Measurements from ENCODE around the gene PDGFRA. TPM values are rescaled to one million over a fixed set of nuclear protein-coding genes. Genes with fewer than 3 reads are reported as not detected.

PDGFRA gene
- total and polyA plus RNA-seq, 2 donors (not counting 1 experiment from before 2014, with no cell fraction given) = 284 to 363 TPM

DNA sequence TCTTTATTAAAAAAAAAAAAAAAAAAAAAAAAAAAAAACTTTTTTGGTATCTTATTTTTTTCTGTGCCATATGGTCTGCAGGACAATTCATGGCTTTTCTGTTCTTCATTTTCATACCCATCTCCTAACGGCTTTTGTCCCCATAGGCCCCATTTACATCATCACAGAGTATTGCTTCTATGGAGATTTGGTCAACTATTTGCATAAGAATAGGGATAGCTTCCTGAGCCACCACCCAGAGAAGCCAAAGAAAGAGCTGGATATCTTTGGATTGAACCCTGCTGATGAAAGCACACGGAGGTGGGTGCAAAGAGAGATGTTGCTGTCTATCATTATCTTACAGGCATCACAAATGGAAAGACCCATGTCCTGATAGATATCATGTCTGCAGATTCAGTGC lies 49.1 kb downstream of the PDGFRA start:
- no peak overlapping the region for H3K4me3 ChIP-seq (replicated peaks in 1 of 4; ENCODE audit: control extremely low read depth in 1 of 4, insufficient read depth in 1 of 4, low read depth in 3 of 4, low read length in 4 of 4)
- TF ChIP-seq, protein P1, sequence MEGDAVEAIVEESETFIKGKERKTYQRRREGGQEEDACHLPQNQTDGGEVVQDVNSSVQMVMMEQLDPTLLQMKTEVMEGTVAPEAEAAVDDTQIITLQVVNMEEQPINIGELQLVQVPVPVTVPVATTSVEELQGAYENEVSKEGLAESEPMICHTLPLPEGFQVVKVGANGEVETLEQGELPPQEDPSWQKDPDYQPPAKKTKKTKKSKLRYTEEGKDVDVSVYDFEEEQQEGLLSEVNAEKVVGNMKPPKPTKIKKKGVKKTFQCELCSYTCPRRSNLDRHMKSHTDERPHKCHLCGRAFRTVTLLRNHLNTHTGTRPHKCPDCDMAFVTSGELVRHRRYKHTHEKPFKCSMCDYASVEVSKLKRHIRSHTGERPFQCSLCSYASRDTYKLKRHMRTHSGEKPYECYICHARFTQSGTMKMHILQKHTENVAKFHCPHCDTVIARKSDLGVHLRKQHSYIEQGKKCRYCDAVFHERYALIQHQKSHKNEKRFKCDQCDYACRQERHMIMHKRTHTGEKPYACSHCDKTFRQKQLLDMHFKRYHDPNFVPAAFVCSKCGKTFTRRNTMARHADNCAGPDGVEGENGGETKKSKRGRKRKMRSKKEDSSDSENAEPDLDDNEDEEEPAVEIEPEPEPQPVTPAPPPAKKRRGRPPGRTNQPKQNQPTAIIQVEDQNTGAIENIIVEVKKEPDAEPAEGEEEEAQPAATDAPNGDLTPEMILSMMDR (conservative IDR thresholded peaks at IDR 0.05 in 1 of 2, IDR thresholded peaks at IDR 0.05 in 1 of 2; ENCODE audit: low read depth in 1 of 2, low read length in 2 of 2) = no peak
- TF ChIP-seq EZH2 (IDR thresholded peaks at IDR 0.05; ENCODE audit: low read length, missing control alignments) = no peak
- no peaks in the 10 kb centered on the region for H3K9me3 ChIP-seq (ENCODE audit: control insufficient read depth, insufficient read depth, low read depth, low read length)
- no peaks in the 10 kb centered on the region for H4K20me1 ChIP-seq (ENCODE audit: control insufficient read depth, extremely low read depth, insufficient read depth, low read length)
- H3K27ac ChIP-seq (ENCODE audit: insufficient read depth, low read length) = peak overlapping the region; percentile 30
- peaks cover 20% of the 10 kb centered on the region for H3K4me1 ChIP-seq (ENCODE audit: control insufficient read depth, extremely low read depth, insufficient read depth, low read length)
- peaks cover 16% of the 10 kb centered on the region for H3K79me2 ChIP-seq (ENCODE audit: control insufficient read depth, insufficient read depth, low read length)
- no peak overlapping the region for H3K4me2 ChIP-seq (ENCODE audit: extremely low read depth, insufficient read depth, low read length)
- no peak overlapping the region for H3K9ac ChIP-seq (ENCODE audit: insufficient read depth, low read length)
- DNase-seq (ENCODE audit: low read depth in 2 of 2) = no peak
- H3K36me3 ChIP-seq (ENCODE audit: control insufficient read depth, insufficient read depth, low read length) = peaks cover 36% of the 10 kb centered on the region
- H2AFZ ChIP-seq (ENCODE audit: low read length) = no peak overlapping the region
- no peaks in the 10 kb centered on the region for H3K27me3 ChIP-seq (ENCODE audit: control insufficient read depth, insufficient read depth, low read length)

- Histone ChIP-seq H2AFZ (ENCODE audit: low read length) (no peak overlapping the region), H3K9ac (ENCODE audit: insufficient read depth, low read length) (no peak overlapping the region), H3K9me3 (ENCODE audit: control insufficient read depth, insufficient read depth, low read depth, low read length) (no peaks in the 10 kb centered on the region), H3K79me2 (ENCODE audit: control insufficient read depth, insufficient read depth, low read length) (peaks cover 14% of the 10 kb centered on the region), H3K27ac (ENCODE audit: insufficient read depth, low read length) (peak overlapping the region; percentile 62), H3K27me3 (ENCODE audit: control insufficient read depth, insufficient read depth, low read length) (no peaks in the 10 kb centered on the region), H3K4me1 (ENCODE audit: control insufficient read depth, extremely low read depth, insufficient read depth, low read length) (peaks cover 18% of the 10 kb centered on the region), H3K4me2 (ENCODE audit: extremely low read depth, insufficient read depth, low read length) (no peak overlapping the region), H3K36me3 (ENCODE audit: control insufficient read depth, insufficient read depth, low read length) (peaks cover 33% of the 10 kb centered on the region), H4K20me1 (ENCODE audit: control insufficient read depth, extremely low read depth, insufficient read depth, low read length) (no peaks in the 10 kb centered on the region), H3K4me3 (replicated peaks in 1 of 4; ENCODE audit: control extremely low read depth in 1 of 4, insufficient read depth in 1 of 4, low read depth in 3 of 4, low read length in 4 of 4) (no peak overlapping the region)
- TF ChIP-seq, protein P1 (conservative IDR thresholded peaks at IDR 0.05 in 1 of 2, IDR thresholded peaks at IDR 0.05 in 1 of 2; ENCODE audit: low read depth in 1 of 2, low read length in 2 of 2) = no peak
- no peak for TF ChIP-seq EZH2 (IDR thresholded peaks at IDR 0.05; ENCODE audit: low read length, missing control alignments)
- peak; percentile 94 to 98 for DNase-seq (ENCODE audit: low read depth in 2 of 2)
Measured at GRCh38 chr4:54281054-54281766, 52.1 kb downstream of the PDGFRA start.

- H3K79me2 ChIP-seq (ENCODE audit: control insufficient read depth, insufficient read depth, low read length) = peaks cover 16% of the 10 kb centered on the region
- TF ChIP-seq, protein P1 (conservative IDR thresholded peaks at IDR 0.05 in 1 of 2, IDR thresholded peaks at IDR 0.05 in 1 of 2; ENCODE audit: low read depth in 1 of 2, low read length in 2 of 2) = no peak
- TF ChIP-seq EZH2 (IDR thresholded peaks at IDR 0.05; ENCODE audit: low read length, missing control alignments) = no peak
- H3K27me3 ChIP-seq (ENCODE audit: control insufficient read depth, insufficient read depth, low read length) = no peaks in the 10 kb centered on the region
- peaks cover 38% of the 10 kb centered on the region for H3K36me3 ChIP-seq (ENCODE audit: control insufficient read depth, insufficient read depth, low read length)
- no peak overlapping the region for H2AFZ ChIP-seq (ENCODE audit: low read length)
- H3K4me1 ChIP-seq (ENCODE audit: control insufficient read depth, extremely low read depth, insufficient read depth, low read length) = peaks cover 6% of the 10 kb centered on the region
- no peak overlapping the region for H3K9ac ChIP-seq (ENCODE audit: insufficient read depth, low read length)
- H3K4me2 ChIP-seq (ENCODE audit: extremely low read depth, insufficient read depth, low read length) = no peak overlapping the region
- H3K27ac ChIP-seq (ENCODE audit: insufficient read depth, low read length) = no peak overlapping the region
- no peaks in the 10 kb centered on the region for H3K9me3 ChIP-seq (ENCODE audit: control insufficient read depth, insufficient read depth, low read depth, low read length)
- no peak for DNase-seq (ENCODE audit: low read depth in 2 of 2)
- H3K4me3 ChIP-seq (replicated peaks in 1 of 4; ENCODE audit: control extremely low read depth in 1 of 4, insufficient read depth in 1 of 4, low read depth in 3 of 4, low read length in 4 of 4) = no peak overlapping the region
- no peaks in the 10 kb centered on the region for H4K20me1 ChIP-seq (ENCODE audit: control insufficient read depth, extremely low read depth, insufficient read depth, low read length)
Measured at GRCh38 chr4:54282837-54283236, 53.7 kb downstream of the PDGFRA start.
